Measurements from ENCODE around the gene CD52. TPM values are rescaled to one million over a fixed set of nuclear protein-coding genes. Genes with fewer than 3 reads are reported as not detected.

CD52 gene
- total RNA-seq, 1 experiment from 2014 or later: 2.8 TPM

DNA sequence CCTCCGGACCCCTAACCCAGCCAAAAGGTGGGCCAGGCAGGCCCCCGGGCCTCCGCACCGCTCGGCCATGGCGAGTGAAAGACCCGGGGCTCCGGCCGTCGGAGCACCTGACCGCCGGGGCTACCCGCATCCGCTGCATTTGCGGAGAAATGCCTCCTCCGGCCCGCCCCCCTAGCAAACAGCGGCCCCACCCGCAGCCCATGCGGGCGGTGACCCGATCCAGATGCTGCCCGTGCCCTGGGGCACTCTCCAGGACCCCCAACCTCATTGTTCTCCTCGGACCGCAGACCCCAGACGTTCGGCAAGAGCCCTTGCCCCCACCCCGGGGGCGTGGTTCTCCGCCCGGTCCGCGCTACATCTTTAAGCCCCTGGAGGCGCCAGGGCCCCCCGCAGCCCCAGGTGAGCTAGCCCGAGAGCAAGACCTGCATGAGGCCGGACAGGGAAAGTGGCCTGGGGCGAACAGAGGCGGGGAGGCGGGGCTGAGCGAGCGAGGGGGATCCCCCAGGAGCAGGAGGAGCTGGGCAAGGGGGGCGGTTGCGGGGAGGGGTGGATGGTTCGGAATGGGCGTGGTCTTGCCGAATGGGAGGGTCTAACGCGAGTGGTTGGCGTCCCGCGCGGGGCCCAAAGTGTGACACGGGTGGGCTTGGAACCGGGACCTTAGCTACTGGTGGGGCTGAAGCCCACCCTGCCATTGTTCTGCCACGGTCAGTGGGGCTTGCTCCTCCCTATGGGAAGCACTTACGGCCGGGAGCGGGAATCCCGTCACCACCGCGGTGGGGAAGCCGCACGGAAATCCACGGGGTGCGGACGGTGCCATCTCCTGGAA lies 42.4 kb downstream of the CD52 start:
- H3K4me3 Mint-ChIP-seq: peak overlapping the region; percentile 83
- ATAC-seq (peak; percentile 59), DNase-seq (ENCODE audit: low spot score) (peak; percentile 86)
- no peaks in the 10 kb centered on the region for H3K36me3 Mint-ChIP-seq
- no peaks in the 10 kb centered on the region for H3K9me3 Mint-ChIP-seq
- CTCF ChIA-PET: interaction anchor here (0.7 to 3.6 kb wide), 13 partner anchors 13 to 183 kb away, joined by 3 to 30 read pairs (median 4); partner anchors contain the start of genes CATSPER4, CEP85, CNKSR1 and LIN28A
- peaks cover 43% of the 10 kb centered on the region for H3K27me3 Mint-ChIP-seq (ENCODE audit: low read depth)
- peaks cover 41% of the 10 kb centered on the region for H3K4me1 Mint-ChIP-seq
- POLR2A ChIA-PET: interaction anchor here (0.6 to 1.1 kb wide), 3 partner anchors 50 to 1233 kb away, joined by 3 to 4 read pairs (median 3); partner anchors contain the start of gene LIN28A
- H3K27ac Mint-ChIP-seq: no peak overlapping the region
- TF ChIP-seq, protein P1, sequence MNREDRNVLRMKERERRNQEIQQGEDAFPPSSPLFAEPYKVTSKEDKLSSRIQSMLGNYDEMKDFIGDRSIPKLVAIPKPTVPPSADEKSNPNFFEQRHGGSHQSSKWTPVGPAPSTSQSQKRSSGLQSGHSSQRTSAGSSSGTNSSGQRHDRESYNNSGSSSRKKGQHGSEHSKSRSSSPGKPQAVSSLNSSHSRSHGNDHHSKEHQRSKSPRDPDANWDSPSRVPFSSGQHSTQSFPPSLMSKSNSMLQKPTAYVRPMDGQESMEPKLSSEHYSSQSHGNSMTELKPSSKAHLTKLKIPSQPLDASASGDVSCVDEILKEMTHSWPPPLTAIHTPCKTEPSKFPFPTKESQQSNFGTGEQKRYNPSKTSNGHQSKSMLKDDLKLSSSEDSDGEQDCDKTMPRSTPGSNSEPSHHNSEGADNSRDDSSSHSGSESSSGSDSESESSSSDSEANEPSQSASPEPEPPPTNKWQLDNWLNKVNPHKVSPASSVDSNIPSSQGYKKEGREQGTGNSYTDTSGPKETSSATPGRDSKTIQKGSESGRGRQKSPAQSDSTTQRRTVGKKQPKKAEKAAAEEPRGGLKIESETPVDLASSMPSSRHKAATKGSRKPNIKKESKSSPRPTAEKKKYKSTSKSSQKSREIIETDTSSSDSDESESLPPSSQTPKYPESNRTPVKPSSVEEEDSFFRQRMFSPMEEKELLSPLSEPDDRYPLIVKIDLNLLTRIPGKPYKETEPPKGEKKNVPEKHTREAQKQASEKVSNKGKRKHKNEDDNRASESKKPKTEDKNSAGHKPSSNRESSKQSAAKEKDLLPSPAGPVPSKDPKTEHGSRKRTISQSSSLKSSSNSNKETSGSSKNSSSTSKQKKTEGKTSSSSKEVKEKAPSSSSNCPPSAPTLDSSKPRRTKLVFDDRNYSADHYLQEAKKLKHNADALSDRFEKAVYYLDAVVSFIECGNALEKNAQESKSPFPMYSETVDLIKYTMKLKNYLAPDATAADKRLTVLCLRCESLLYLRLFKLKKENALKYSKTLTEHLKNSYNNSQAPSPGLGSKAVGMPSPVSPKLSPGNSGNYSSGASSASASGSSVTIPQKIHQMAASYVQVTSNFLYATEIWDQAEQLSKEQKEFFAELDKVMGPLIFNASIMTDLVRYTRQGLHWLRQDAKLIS (CRISPR knock-in tag; IDR thresholded peaks at IDR 0.05; ENCODE audit: borderline replicate concordance): no peak
- peak; percentile 64 for TF ChIP-seq FOXP1 (CRISPR knock-in tag; IDR thresholded peaks at IDR 0.05; ENCODE audit: borderline replicate concordance)
- TF ChIP-seq ETV6 (CRISPR knock-in tag; IDR thresholded peaks at IDR 0.05): peak; percentile 2; the same call in 1 of the 2 replicates
- TF ChIP-seq TCF7 (CRISPR knock-in tag; IDR thresholded peaks at IDR 0.05; ENCODE audit: low read depth): no peak
- TF ChIP-seq, protein P2, sequence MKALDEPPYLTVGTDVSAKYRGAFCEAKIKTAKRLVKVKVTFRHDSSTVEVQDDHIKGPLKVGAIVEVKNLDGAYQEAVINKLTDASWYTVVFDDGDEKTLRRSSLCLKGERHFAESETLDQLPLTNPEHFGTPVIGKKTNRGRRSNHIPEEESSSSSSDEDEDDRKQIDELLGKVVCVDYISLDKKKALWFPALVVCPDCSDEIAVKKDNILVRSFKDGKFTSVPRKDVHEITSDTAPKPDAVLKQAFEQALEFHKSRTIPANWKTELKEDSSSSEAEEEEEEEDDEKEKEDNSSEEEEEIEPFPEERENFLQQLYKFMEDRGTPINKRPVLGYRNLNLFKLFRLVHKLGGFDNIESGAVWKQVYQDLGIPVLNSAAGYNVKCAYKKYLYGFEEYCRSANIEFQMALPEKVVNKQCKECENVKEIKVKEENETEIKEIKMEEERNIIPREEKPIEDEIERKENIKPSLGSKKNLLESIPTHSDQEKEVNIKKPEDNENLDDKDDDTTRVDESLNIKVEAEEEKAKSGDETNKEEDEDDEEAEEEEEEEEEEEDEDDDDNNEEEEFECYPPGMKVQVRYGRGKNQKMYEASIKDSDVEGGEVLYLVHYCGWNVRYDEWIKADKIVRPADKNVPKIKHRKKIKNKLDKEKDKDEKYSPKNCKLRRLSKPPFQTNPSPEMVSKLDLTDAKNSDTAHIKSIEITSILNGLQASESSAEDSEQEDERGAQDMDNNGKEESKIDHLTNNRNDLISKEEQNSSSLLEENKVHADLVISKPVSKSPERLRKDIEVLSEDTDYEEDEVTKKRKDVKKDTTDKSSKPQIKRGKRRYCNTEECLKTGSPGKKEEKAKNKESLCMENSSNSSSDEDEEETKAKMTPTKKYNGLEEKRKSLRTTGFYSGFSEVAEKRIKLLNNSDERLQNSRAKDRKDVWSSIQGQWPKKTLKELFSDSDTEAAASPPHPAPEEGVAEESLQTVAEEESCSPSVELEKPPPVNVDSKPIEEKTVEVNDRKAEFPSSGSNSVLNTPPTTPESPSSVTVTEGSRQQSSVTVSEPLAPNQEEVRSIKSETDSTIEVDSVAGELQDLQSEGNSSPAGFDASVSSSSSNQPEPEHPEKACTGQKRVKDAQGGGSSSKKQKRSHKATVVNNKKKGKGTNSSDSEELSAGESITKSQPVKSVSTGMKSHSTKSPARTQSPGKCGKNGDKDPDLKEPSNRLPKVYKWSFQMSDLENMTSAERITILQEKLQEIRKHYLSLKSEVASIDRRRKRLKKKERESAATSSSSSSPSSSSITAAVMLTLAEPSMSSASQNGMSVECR (CRISPR knock-in tag; IDR thresholded peaks at IDR 0.05; ENCODE audit: borderline replicate concordance): 0 out of 2 replicates have a peak, but pooled peaks have one; percentile 40
- no peak for TF ChIP-seq MXD4 (CRISPR knock-in tag; IDR thresholded peaks at IDR 0.05; ENCODE audit: borderline replicate concordance)
- TF ChIP-seq, protein P3, sequence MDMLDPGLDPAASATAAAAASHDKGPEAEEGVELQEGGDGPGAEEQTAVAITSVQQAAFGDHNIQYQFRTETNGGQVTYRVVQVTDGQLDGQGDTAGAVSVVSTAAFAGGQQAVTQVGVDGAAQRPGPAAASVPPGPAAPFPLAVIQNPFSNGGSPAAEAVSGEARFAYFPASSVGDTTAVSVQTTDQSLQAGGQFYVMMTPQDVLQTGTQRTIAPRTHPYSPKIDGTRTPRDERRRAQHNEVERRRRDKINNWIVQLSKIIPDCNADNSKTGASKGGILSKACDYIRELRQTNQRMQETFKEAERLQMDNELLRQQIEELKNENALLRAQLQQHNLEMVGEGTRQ (CRISPR knock-in tag; IDR thresholded peaks at IDR 0.05): no peak
- TF ChIP-seq, protein P4, sequence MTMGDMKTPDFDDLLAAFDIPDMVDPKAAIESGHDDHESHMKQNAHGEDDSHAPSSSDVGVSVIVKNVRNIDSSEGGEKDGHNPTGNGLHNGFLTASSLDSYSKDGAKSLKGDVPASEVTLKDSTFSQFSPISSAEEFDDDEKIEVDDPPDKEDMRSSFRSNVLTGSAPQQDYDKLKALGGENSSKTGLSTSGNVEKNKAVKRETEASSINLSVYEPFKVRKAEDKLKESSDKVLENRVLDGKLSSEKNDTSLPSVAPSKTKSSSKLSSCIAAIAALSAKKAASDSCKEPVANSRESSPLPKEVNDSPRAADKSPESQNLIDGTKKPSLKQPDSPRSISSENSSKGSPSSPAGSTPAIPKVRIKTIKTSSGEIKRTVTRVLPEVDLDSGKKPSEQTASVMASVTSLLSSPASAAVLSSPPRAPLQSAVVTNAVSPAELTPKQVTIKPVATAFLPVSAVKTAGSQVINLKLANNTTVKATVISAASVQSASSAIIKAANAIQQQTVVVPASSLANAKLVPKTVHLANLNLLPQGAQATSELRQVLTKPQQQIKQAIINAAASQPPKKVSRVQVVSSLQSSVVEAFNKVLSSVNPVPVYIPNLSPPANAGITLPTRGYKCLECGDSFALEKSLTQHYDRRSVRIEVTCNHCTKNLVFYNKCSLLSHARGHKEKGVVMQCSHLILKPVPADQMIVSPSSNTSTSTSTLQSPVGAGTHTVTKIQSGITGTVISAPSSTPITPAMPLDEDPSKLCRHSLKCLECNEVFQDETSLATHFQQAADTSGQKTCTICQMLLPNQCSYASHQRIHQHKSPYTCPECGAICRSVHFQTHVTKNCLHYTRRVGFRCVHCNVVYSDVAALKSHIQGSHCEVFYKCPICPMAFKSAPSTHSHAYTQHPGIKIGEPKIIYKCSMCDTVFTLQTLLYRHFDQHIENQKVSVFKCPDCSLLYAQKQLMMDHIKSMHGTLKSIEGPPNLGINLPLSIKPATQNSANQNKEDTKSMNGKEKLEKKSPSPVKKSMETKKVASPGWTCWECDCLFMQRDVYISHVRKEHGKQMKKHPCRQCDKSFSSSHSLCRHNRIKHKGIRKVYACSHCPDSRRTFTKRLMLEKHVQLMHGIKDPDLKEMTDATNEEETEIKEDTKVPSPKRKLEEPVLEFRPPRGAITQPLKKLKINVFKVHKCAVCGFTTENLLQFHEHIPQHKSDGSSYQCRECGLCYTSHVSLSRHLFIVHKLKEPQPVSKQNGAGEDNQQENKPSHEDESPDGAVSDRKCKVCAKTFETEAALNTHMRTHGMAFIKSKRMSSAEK (CRISPR knock-in tag; IDR thresholded peaks at IDR 0.05; ENCODE audit: borderline replicate concordance): no peak
- TF ChIP-seq ZNF396 (CRISPR knock-in tag; IDR thresholded peaks at IDR 0.05; ENCODE audit: borderline replicate concordance): no peak
- no peak; the same call in 1 of the 2 replicates for TF ChIP-seq CREB1 (CRISPR knock-in tag; IDR thresholded peaks at IDR 0.05)
- TF ChIP-seq, protein P5, sequence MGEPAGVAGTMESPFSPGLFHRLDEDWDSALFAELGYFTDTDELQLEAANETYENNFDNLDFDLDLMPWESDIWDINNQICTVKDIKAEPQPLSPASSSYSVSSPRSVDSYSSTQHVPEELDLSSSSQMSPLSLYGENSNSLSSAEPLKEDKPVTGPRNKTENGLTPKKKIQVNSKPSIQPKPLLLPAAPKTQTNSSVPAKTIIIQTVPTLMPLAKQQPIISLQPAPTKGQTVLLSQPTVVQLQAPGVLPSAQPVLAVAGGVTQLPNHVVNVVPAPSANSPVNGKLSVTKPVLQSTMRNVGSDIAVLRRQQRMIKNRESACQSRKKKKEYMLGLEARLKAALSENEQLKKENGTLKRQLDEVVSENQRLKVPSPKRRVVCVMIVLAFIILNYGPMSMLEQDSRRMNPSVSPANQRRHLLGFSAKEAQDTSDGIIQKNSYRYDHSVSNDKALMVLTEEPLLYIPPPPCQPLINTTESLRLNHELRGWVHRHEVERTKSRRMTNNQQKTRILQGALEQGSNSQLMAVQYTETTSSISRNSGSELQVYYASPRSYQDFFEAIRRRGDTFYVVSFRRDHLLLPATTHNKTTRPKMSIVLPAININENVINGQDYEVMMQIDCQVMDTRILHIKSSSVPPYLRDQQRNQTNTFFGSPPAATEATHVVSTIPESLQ (CRISPR knock-in tag; IDR thresholded peaks at IDR 0.05): no peak
- TF ChIP-seq, protein P6, sequence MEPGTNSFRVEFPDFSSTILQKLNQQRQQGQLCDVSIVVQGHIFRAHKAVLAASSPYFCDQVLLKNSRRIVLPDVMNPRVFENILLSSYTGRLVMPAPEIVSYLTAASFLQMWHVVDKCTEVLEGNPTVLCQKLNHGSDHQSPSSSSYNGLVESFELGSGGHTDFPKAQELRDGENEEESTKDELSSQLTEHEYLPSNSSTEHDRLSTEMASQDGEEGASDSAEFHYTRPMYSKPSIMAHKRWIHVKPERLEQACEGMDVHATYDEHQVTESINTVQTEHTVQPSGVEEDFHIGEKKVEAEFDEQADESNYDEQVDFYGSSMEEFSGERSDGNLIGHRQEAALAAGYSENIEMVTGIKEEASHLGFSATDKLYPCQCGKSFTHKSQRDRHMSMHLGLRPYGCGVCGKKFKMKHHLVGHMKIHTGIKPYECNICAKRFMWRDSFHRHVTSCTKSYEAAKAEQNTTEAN (CRISPR knock-in tag; IDR thresholded peaks at IDR 0.05): no peak
- no peak for TF ChIP-seq RELA (CRISPR knock-in tag; IDR thresholded peaks at IDR 0.05; ENCODE audit: borderline replicate concordance)
- no peak for TF ChIP-seq FOXJ3 (CRISPR knock-in tag; IDR thresholded peaks at IDR 0.05; ENCODE audit: borderline replicate concordance)
- TF ChIP-seq ZNF232 (CRISPR knock-in tag; IDR thresholded peaks at IDR 0.05): no peak
- no peak for TF ChIP-seq NR1H2 (CRISPR knock-in tag; IDR thresholded peaks at IDR 0.05)
- TF ChIP-seq ZNF138 (CRISPR knock-in tag; conservative IDR thresholded peaks at IDR 0.05): no peak
- no peak for TF ChIP-seq SMAD4 (CRISPR knock-in tag; IDR thresholded peaks at IDR 0.05)
- TF ChIP-seq TP53 (CRISPR knock-in tag; IDR thresholded peaks at IDR 0.05): no peak

All from WTC11 (cell line).